GM15510 (cell line): ENCODE results near the gene SYNGR1.
A peak's percentile ranks its signal among the peaks of the same experiment; 100 is the strongest.

ENCODE experiments used
- POLR2A ChIP-seq: IDR thresholded peaks from 3 replicates; pipeline ENCODE4 v1.6.1; 2011; ENCODE audit warnings: borderline replicate concordance; ENCODE audit not compliant: insufficient read length; ENCODE audit errors: extremely low read depth

The SYNGR1 gene

DNA sequence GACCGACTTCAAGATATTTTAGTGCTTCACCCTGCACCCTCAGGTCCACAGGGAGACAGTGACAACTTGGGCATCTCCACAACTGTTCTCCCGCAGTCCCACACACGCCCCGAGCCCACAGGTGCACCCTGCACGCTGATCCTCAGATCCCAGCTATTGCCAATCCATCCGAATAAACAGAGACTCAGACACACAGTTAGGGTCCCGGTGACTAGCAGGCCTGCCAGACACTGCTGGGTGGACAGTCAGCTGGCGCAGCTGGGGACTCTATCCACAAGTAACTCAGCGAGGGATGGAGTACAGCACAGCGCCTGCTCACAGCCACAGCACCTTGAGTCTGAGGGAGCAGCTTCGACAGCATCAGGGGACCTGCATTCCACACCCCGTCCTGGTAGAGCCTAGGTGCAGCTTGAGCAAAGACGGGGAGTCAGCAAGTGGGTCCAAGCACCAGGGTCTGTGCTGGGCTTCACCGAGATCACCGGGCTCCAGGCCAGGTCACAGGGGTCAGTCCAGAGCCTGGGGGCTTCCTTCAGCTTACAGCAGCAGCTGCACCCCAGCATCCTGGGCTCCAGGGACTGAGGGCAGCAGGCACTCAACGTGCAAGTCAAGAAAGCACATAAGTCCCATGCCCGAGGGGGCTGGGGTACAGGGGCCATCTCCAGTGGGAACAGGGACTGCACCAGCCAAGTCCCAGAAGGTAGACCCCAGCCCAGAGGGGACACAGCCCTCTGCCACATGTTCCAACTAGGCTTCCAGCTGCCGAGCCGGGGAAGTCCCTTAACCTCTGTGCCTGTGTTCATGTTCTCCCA lies 38.0 kb upstream of the SYNGR1 start:
- peak; percentile 7 for TF ChIP-seq POLR2A

GRCh38 chr22:39312410-39312809 lies 37.4 kb upstream of the SYNGR1 start:
- TF ChIP-seq POLR2A, result no peak

- TF ChIP-seq POLR2A, result no peak
These were observed 36.4 kb upstream of the SYNGR1 start for GRCh38 chr22:39313258-39314001.

- peak; percentile 38 for TF ChIP-seq POLR2A
These were observed 35.4 kb upstream of the SYNGR1 start for GRCh38 chr22:39314251-39314971.

GRCh38 chr22:39315389-39315788 lies 34.4 kb upstream of the SYNGR1 start:
- TF ChIP-seq POLR2A, result no peak

DNA sequence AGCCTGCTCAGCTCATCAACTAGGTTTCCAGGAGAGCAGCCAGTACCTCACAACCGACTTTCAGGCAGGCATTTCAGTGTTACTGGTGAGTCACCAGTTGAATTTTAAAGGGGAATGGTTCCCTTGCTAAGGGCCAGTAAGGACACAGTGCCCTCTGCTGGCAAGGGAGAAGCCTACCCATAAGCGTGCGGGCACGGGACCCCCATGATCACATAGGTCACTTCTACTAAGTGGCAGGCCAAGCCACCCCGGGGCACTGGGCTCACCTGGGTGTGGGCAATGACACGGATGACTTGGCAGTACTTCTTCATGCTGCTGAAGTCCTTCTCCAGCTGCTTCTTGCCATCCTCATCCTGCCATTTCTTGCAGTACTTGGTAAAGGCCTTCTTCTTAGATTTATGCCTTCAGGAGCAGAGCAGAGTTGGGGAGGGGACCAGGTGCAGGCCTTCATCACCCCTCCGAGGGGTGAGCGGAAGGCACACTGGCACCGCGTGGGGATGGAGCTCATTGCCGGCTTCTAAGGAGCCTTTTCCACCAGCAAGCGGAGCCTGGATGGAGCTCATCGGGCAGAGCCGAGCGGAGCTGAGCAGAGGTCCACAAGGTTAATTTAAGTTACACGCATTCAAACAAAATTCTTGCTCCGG lies 33.2 kb upstream of the SYNGR1 start:
- peak; percentile 18 for TF ChIP-seq POLR2A

- TF ChIP-seq POLR2A, result no peak
These were observed 32.6 kb upstream of the SYNGR1 start for GRCh38 chr22:39317084-39317774.

- no peak for TF ChIP-seq POLR2A
These were observed 31.9 kb upstream of the SYNGR1 start for GRCh38 chr22:39317775-39318506.

- no peak for TF ChIP-seq POLR2A
These were observed 31.1 kb upstream of the SYNGR1 start for GRCh38 chr22:39318507-39319283.

GRCh38 chr22:39319284-39320022 lies 30.3 kb upstream of the SYNGR1 start, which contains the start of gene RPL3:
RPL3 (minus strand) TSS chr22:39319623; CDS start chr22:39319597, 26 bp downstream.
- peak; percentile 100 for TF ChIP-seq POLR2A

DNA sequence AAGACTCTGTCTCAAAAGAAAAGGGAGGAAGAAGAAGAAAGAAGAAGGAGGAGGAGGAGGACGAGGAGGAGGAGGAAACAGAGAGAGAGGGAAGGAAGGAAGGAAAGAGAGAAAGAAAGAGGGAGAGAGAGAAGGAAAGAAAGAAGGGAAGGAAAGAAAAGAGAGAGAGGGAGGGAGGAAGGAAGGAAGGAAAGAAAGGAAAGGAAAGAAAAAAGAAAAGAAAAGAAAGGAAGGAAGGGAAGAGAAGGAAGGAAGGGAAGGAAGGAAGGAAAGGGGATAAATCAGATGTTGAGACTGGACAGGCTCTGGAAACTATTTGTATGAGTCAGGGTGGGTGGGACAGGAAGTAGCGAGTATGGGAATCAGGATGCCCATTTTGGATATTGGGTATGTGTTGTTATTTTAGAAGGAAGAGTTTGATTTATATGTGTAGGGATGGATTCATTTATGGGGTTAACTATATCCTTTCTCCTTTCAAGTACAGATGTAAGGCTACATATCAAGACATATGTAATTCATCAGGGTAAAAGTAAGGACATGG lies 24.3 kb upstream of the SYNGR1 start:
- TF ChIP-seq POLR2A, result no peak
